Coronary artery (tissue), 2 donors: ENCODE results near the gene CCDC157.

Experiments
- DNase-seq: peaks from one replicate; pipeline ENCODE4 v3.0.0-alpha.2; 2017; ENCODE audit warnings: low spot score
- H3K27ac ChIP-seq, 2 donors: fragments of 200-600 bp; sonication (generic); one replicate each; pipeline ENCODE4 v1.5.1; 2016 to 2019
- H3K4me3 ChIP-seq: fragments of 200-600 bp; sonication (generic); 2 replicates; pipeline ENCODE4 v1.5.1; 2016; ENCODE audit warnings: mild to moderate bottlenecking, moderate library complexity
- CTCF ChIP-seq: fragments of 200-600 bp; sonication (generic); IDR thresholded peaks from one replicate; pipeline ENCODE4 v1.5.1; 2019; ENCODE audit warnings: antibody characterized with exemption

CCDC157 gene

DNA sequence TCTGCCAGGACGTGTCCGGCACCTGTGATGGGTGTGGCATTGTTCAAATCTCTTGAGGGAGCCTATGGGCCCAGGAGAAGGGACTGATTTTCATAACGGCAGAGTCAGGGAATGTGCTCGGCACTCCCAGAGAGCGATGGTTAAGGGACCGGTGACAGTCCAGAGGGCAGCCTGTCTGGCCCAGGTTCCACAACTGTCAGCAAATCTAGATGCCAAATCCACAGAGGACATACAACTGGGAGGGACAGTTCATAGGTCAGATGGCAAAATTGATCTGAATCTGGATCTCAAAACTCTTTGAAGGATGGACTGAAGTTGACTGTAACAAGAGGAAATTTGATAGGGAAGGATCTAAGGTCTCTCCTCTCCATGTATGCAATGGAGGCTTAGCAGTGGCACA is 47.5 kb downstream of the CCDC157 start:
- no peak overlapping the region for H3K4me3 ChIP-seq
- no peak for TF ChIP-seq CTCF
- DNase-seq = no peak
- no peak overlapping the region for H3K27ac ChIP-seq

DNA sequence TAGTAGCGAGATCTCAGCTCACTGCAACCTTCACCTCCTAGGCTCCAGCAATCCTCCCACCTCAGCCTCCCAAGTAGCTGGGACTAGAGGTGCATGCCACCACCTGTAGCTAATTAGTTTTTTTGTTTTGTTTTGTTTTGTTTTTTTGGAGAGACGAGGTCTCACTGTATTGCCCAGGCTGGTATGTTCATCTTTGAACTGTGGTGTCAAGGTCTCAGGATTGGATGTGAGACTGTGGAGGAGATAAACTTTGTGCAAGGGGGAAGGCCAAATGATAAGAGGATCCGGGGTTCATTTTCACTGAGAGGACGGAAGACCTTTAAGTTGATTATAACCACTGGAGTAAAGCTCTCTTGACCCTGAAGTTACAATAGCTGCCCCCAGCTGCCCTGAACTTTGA is 48.9 kb downstream of the CCDC157 start:
- DNase-seq = no peak
- H3K27ac ChIP-seq = no peak overlapping the region
- no peak for TF ChIP-seq CTCF
- no peak overlapping the region for H3K4me3 ChIP-seq

DNA sequence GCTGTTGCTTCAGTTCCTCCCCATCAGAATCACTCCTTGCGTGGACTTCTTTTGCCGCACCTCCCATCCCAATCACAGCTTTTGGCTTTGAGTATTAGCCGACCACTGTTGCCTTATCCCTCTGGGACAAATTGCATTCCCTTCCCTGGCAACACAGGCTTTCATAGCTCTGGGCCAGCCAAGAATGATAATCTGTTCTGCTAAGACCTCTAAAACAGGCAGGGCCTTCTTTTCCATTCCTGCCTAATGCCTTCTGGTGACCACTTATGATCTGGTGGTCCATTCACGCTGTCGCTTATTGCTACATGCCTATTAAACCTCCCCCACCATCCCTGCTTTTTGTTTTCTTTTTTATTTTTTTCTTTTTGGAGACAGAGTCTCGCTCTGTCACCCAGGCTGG is 49.6 kb downstream of the CCDC157 start:
- H3K27ac ChIP-seq = no peak overlapping the region
- DNase-seq = no peak
- TF ChIP-seq CTCF = no peak
- no peak overlapping the region for H3K4me3 ChIP-seq

DNA sequence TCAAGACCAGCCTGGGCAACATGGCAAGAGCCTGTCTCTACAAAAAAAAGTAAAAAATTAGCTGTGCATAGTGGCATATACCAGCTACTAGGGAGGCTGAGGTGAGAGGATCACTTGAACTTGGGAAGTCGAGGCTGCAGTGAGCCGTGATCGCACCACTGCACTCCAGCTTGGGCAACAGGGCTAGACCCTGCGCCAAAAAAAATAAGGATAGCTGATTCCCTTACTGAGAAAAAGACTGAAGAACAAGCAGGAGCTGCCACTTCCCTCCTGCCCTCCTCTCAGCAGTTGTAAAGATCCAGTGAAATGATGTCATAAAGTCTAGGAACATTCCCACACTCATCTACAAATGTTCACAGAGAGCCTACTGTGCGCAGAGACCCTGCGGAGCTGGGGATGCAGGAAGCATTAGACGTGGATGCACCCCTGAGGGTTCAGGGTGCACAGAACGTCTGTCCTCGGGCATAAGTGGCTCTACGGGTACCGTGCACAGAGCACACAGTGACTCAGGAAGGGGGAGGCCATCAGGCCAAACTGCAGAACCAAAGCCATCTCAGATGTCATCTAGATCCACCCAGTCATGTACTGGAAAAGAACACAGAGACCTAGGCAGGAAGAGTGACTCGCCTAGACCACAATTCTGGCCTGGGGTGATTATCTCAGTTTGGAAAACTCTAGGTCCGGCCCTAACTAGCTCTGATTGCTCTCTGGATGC is 51.7 kb downstream of the CCDC157 start:
- no peak for DNase-seq
- H3K27ac ChIP-seq = no peak overlapping the region

GRCh38 chr22:30411780-30412179 is 55.0 kb downstream of the CCDC157 start:
- H3K4me3 ChIP-seq = no peak overlapping the region
- no peak overlapping the region for H3K27ac ChIP-seq
- no peak for TF ChIP-seq CTCF

More for the DNA sequence above, 51.7 kb downstream of the CCDC157 start:
- no peak for TF ChIP-seq CTCF
- H3K4me3 ChIP-seq = no peak overlapping the region

DNA sequence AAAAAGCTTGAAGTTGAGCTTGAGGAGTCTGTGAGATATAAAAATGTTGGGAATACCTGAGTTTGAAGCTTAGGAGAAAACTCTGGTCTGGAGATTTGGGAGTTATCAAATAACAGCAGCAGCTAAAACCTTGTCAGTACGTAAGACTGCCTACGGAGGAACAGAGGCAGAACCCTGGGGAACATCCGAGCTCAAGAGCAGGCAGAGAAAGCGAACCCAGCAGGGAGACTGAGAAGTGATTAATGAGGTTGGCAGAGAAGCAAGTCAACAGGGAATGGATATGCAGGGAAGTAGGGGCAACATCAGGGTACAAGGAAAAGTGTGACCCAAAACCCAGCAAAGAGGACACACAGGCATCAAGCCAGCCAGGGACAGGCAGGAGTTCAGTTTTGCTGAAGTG is 56.2 kb downstream of the CCDC157 start:
- TF ChIP-seq CTCF = no peak
- Histone ChIP-seq H3K27ac (no peak overlapping the region), H3K4me3 (no peak overlapping the region)
- DNase-seq = no peak

More at GRCh38 chr22:30411780-30412179, 55.0 kb downstream of the CCDC157 start:
- DNase-seq = no peak

DNA sequence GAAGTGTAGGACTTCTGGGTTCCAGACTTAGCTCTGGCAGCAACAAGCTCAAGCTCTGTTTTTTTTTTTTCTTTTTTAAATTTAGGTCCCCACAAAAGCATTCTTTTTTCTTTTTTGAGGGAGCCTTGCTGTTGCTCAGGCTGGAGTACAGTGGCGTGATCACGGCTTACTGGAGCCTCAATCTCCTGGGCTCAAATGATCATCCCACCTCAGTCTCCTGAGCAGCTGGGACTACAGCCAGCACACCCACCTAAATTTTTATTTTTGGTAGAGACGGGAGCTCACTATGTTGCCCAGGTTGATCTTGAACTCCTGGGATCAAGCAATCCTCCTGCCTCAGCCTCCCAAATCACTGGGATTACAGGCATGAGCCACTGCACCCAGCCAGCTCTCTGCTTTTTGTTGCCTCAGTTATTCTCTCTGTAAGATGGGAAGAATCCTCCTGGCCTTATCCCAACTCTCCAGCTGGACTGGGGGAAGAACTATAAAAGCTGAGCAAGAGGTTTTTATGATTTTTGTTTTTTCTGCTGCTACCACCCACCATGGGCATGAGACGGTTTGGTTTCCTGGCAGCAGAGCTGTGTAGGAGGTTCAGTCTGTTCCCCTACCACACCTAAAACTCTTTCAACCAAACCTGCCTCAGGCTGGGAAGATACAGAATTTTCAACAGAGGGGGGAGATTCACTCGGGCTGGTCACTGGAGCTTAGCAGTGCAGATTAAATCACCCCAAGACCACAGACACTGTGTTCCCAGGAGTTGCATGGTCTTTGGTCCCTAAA is 57.1 kb downstream of the CCDC157 start:
- TF ChIP-seq CTCF = no peak
- DNase-seq = no peak
- no peak overlapping the region for H3K27ac ChIP-seq
- no peak overlapping the region for H3K4me3 ChIP-seq
